Measurements from ENCODE around the gene RPRD1A. TPM values are rescaled to one million over a fixed set of nuclear protein-coding genes. Genes with fewer than 3 reads are reported as not detected.

RPRD1A gene
- total and polyA plus RNA-seq, 2 of the 4 experiments (the other 2 are of a cell fraction), result 23.3 to 27.2 TPM

GRCh38 chr18:36086186-36086585 lies 18.8 kb upstream of the RPRD1A start:
- H2AK9ac ChIP-seq (replicated peaks; ENCODE audit: low read depth, low read length, poor library complexity), result no peak overlapping the region
- H3K36me3 ChIP-seq (ENCODE audit: control insufficient read depth, insufficient read depth, low read length), result no peaks in the 10 kb centered on the region
- no peak overlapping the region for H4K8ac ChIP-seq (ENCODE audit: low read depth in 2 of 2, low read length in 2 of 2)
- no peak overlapping the region for H3K23ac ChIP-seq (ENCODE audit: low read depth, low read length)
- no peaks in the 10 kb centered on the region for H3K9me1 ChIP-seq (ENCODE audit: insufficient read depth, low read length)
- H3K27ac ChIP-seq (ENCODE audit: insufficient read depth, low read length), result no peak overlapping the region
- H4K5ac ChIP-seq (ENCODE audit: low read depth, low read length), result no peak overlapping the region
- TF ChIP-seq BHLHE40 (IDR thresholded peaks at IDR 0.05; ENCODE audit: low read depth, low read length), result no peak
- TF ChIP-seq CHD1 (IDR thresholded peaks at IDR 0.05; ENCODE audit: low read depth, low read length), result no peak
- no peak for TF ChIP-seq NFE2L2 (IDR thresholded peaks at IDR 0.05; ENCODE audit: low read depth, low read length)
- TF ChIP-seq CTCF (conservative IDR thresholded peaks at IDR 0.05; ENCODE audit: low read depth, low read length), result no peak
- no peak for TF ChIP-seq RFX5 (IDR thresholded peaks at IDR 0.05; ENCODE audit: low read depth, low read length)
- no peak for TF ChIP-seq POLR2A (IDR thresholded peaks at IDR 0.05; ENCODE audit: low read depth, low read length)
- H2AK5ac ChIP-seq (ENCODE audit: low read depth, low read length), result no peak overlapping the region
- DNase-seq (no peak), ATAC-seq (ENCODE audit: low read depth) (no peak)
- no peak overlapping the region for H3K9ac ChIP-seq (ENCODE audit: low read depth, low read length)
- 35% methylated on average over 3 of the region's 8 CpGs; no CpG with 5 or more reads in 1 of the 2 experiments for WGBS, 2 experiments (ENCODE audit: extremely low coverage in 2 of 2, insufficient read length in 1 of 2)
- no peak overlapping the region for H2BK5ac ChIP-seq (ENCODE audit: low read depth, low read length, poor library complexity, severe bottlenecking)
- ChIA-PET POLR2A (ENCODE audit: unreplicated experiment) (no interaction called here), CTCF (no interaction called here)
- H3K18ac ChIP-seq (ENCODE audit: low read depth, low read length), result no peak overlapping the region
- no peaks in the 10 kb centered on the region for H3K4me1 ChIP-seq (ENCODE audit: control insufficient read depth, insufficient read depth, low read length)
- H3K27me3 ChIP-seq (ENCODE audit: control insufficient read depth, insufficient read depth, low read length), result no peaks in the 10 kb centered on the region
- no TSS peak for BruUV-seq (replicated peaks)
- intact Hi-C loops (cut with micrococcal nuclease) (no loop called here), dilution Hi-C loops (cut with HindIII; ENCODE audit: low sequenced_read_pairs, unreplicated experiment) (no loop called here), in situ Hi-C loops (cut with MboI; ENCODE audit: low sequenced_read_pairs) (no loop called here)
- H2BK15ac ChIP-seq (ENCODE audit: low read depth, low read length), result no peak overlapping the region
- no peak overlapping the region for H3K56ac ChIP-seq (ENCODE audit: extremely low read depth, insufficient read depth, low read length)
- H3K79me1 ChIP-seq (ENCODE audit: low read depth in 1 of 2, low read length in 2 of 2), result no peaks in the 10 kb centered on the region
- no peak overlapping the region for H2AFZ ChIP-seq (replicated peaks; ENCODE audit: low read length, poor library complexity)
- H3K9me3 ChIP-seq (ENCODE audit: control insufficient read depth, insufficient read depth, low read length), result peaks cover 2% of the 10 kb centered on the region
- H3K4ac ChIP-seq (ENCODE audit: low read depth, low read length), result no peak overlapping the region
- no peak overlapping the region for H3K4me2 ChIP-seq (ENCODE audit: low read depth, low read length)
- no peak overlapping the region for H4K91ac ChIP-seq (ENCODE audit: insufficient read depth, low read depth, low read length)
- no peak overlapping the region for H2BK20ac ChIP-seq (ENCODE audit: low read depth, low read length)
- H3K4me3 ChIP-seq (ENCODE audit: insufficient read depth, low read depth, low read length), result no peak overlapping the region
- no peaks in the 10 kb centered on the region for H4K20me1 ChIP-seq (ENCODE audit: insufficient read depth, low read length)
- no peak overlapping the region for H2BK120ac ChIP-seq (ENCODE audit: low read depth, low read length)
- H3K14ac ChIP-seq (replicated peaks; ENCODE audit: low read depth, low read length), result no peak overlapping the region

Data from IMR-90 (cell line).